ENCODE data around the gene KIF22. TPM values are rescaled to one million over a fixed set of nuclear protein-coding genes. Genes with fewer than 3 reads are reported as not detected.

The KIF22 gene
- total and polyA plus RNA-seq, 9 of the 15 experiments (the other 6 are each of a cell fraction or from before 2014, with no cell fraction given), result 8.7 to 232 (median 131) TPM

DNA sequence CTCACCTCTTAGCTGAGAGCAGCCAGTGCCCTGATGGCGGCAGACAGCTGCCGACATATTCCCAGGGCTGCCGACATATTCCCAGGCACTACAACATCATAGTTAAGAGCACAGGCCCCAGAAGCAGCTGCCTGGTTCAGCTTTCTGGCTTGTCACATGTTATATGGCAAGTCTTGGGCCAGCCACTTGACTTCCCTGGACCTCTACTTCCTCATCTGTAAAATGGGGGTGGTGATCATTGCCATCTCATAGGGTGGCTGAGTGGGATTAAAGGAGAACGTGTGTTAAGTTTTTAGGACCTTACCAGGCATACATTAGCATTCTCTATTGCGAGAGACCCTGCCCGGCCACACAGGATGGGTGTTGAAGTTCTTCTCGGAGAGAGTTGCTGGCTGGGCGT, 53.4 kb downstream of the KIF22 start (continued):
- TF ChIP-seq KDM1A (IDR thresholded peaks at IDR 0.05), result peak in 1 of 2 experiments; percentile 13; a peak in 1 of 4 replicates

DNA sequence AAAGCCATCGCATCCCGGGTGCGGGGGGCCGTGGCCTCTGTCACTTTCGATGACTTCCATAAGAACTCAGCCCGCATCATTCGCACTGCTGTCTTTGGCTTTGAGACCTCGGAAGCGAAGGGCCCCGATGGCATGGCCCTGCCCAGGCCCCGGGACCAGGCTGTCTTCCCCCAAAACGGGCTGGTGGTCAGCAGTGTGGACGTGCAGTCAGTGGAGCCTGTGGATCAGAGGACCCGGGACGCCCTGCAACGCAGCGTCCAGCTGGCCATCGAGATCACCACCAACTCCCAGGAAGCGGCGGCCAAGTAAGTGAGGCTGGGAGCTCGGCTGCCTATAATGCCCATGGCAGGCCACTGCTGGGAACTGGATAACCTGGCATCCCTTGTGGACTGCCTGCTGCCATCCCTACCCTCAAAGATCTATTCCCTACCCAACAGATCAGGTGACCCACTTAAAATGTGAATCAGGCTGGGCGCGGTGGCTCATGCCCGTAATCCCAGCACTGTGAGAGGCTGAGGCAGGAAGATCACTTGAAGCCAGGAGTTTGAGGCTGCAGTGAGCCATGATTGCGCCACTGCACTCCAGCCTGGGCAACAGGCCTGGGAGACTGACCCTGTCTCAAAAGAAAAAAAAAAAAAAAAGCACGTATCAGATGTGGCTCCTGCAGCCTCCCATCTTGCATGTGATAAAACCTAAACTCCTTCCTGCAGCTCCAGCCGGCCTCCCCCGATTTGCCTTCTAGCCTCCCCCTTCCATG, 54.2 kb downstream of the KIF22 start:
- ChIA-PET CTCF (ENCODE audit: low intra/inter-chr PET ratio) (no interaction called here), POLR2A (interaction anchor here (0.6 to 2.2 kb wide), 5 partner anchors 10 to 28 kb away, joined by 3 to 8 read pairs (median 4); no protein-coding TSS in a partner anchor)
- H3K27ac ChIP-seq (ENCODE audit: extremely low read depth, low read depth, low read length), result no peak overlapping the region
- ATAC-seq, result no peak
- in situ Hi-C loops (cut with MboI) (no loop called here), intact Hi-C loops (cut with micrococcal nuclease) (no loop called here)
- no peak for DNase-seq (ENCODE audit: extremely low read depth in 1 of 4, low spot score in 3 of 4)
- H3K36me3 ChIP-seq (ENCODE audit: control insufficient read depth, insufficient read depth, low read length), result no peaks in the 10 kb centered on the region
- H3K27me3 ChIP-seq (ENCODE audit: control insufficient read depth in 2 of 2, insufficient read depth in 2 of 2, low read length in 2 of 2), result 0 out of 5 replicates have a peak, but pooled peaks cover 0 to 4% of the 10 kb centered on the region in 2 experiments
- H4K20me1 ChIP-seq (replicated peaks; ENCODE audit: control insufficient read depth, insufficient read depth, low read length), result no peaks in the 10 kb centered on the region
- H3K9ac ChIP-seq (ENCODE audit: insufficient read depth in 1 of 2, low read depth in 2 of 2, low read length in 2 of 2), result peak overlapping the region in 1 of 2 experiments; percentile 78; a peak in 2 of 4 replicates
- no peak overlapping the region for H2AFZ ChIP-seq (ENCODE audit: low read depth, low read length)
- no peak overlapping the region for H3K4me3 ChIP-seq
- WGBS (ENCODE audit: insufficient coverage, low coverage, missing lambda C conversion rate), result 54% methylated on average over 27 of the region's 28 CpGs
- H3K79me2 ChIP-seq (ENCODE audit: control insufficient read depth, insufficient read depth, low read length), result no peaks in the 10 kb centered on the region
- no peak overlapping the region for H3K4me2 ChIP-seq (ENCODE audit: insufficient read depth, low read length)
- no peaks in the 10 kb centered on the region for H3K9me1 ChIP-seq (ENCODE audit: control insufficient read depth, insufficient read depth, low read length)
- peaks cover 0 to 40% of the 10 kb centered on the region in 2 experiments; a peak in 2 of 5 replicates for H3K4me1 ChIP-seq (replicated peaks in 1 of 2; ENCODE audit: control insufficient read depth in 2 of 2, insufficient read depth in 2 of 2, low read length in 2 of 2)
- no TSS peak for BruUV-seq (replicated peaks)
- H3K9me3 ChIP-seq (replicated peaks; ENCODE audit: control insufficient read depth, insufficient read depth, low read depth, low read length), result no peaks in the 10 kb centered on the region
- FAIRE-seq, result no peak
- TF ChIP-seq, protein P1, sequence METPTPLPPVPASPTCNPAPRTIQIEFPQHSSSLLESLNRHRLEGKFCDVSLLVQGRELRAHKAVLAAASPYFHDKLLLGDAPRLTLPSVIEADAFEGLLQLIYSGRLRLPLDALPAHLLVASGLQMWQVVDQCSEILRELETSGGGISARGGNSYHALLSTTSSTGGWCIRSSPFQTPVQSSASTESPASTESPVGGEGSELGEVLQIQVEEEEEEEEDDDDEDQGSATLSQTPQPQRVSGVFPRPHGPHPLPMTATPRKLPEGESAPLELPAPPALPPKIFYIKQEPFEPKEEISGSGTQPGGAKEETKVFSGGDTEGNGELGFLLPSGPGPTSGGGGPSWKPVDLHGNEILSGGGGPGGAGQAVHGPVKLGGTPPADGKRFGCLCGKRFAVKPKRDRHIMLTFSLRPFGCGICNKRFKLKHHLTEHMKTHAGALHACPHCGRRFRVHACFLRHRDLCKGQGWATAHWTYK (CRISPR knock-in tag; IDR thresholded peaks at IDR 0.05), result no peak
- no peak for TF ChIP-seq PURB (CRISPR knock-in tag; IDR thresholded peaks at IDR 0.05; ENCODE audit: low read depth)
- no peak for TF ChIP-seq NFATC3 (IDR thresholded peaks at IDR 0.05)
- TF ChIP-seq, protein P2, sequence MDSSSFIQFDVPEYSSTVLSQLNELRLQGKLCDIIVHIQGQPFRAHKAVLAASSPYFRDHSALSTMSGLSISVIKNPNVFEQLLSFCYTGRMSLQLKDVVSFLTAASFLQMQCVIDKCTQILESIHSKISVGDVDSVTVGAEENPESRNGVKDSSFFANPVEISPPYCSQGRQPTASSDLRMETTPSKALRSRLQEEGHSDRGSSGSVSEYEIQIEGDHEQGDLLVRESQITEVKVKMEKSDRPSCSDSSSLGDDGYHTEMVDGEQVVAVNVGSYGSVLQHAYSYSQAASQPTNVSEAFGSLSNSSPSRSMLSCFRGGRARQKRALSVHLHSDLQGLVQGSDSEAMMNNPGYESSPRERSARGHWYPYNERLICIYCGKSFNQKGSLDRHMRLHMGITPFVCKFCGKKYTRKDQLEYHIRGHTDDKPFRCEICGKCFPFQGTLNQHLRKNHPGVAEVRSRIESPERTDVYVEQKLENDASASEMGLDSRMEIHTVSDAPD (CRISPR knock-in tag; IDR thresholded peaks at IDR 0.05), result no peak
- TF ChIP-seq POLR2G (IDR thresholded peaks at IDR 0.05; ENCODE audit: low read depth, low read length), result no peak
- TF ChIP-seq, protein P3, sequence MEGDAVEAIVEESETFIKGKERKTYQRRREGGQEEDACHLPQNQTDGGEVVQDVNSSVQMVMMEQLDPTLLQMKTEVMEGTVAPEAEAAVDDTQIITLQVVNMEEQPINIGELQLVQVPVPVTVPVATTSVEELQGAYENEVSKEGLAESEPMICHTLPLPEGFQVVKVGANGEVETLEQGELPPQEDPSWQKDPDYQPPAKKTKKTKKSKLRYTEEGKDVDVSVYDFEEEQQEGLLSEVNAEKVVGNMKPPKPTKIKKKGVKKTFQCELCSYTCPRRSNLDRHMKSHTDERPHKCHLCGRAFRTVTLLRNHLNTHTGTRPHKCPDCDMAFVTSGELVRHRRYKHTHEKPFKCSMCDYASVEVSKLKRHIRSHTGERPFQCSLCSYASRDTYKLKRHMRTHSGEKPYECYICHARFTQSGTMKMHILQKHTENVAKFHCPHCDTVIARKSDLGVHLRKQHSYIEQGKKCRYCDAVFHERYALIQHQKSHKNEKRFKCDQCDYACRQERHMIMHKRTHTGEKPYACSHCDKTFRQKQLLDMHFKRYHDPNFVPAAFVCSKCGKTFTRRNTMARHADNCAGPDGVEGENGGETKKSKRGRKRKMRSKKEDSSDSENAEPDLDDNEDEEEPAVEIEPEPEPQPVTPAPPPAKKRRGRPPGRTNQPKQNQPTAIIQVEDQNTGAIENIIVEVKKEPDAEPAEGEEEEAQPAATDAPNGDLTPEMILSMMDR (IDR thresholded peaks at IDR 0.05 in 2 of 3, conservative IDR thresholded peaks at IDR 0.05 in 1 of 3; ENCODE audit: insufficient read depth in 2 of 3, low read depth in 1 of 3, low read length in 3 of 3), result no peak
- TF ChIP-seq PPARD (CRISPR knock-in tag; IDR thresholded peaks at IDR 0.05), result no peak
- no peak for TF ChIP-seq FOS (IDR thresholded peaks at IDR 0.05; ENCODE audit: extremely low read depth, insufficient read length)
- no peak for TF ChIP-seq RBM14 (IDR thresholded peaks at IDR 0.05; ENCODE audit: borderline replicate concordance, insufficient read depth, low read depth, low read length)
- TF ChIP-seq ZNF184 (CRISPR knock-in tag; IDR thresholded peaks at IDR 0.05), result no peak
- TF ChIP-seq, protein P4, sequence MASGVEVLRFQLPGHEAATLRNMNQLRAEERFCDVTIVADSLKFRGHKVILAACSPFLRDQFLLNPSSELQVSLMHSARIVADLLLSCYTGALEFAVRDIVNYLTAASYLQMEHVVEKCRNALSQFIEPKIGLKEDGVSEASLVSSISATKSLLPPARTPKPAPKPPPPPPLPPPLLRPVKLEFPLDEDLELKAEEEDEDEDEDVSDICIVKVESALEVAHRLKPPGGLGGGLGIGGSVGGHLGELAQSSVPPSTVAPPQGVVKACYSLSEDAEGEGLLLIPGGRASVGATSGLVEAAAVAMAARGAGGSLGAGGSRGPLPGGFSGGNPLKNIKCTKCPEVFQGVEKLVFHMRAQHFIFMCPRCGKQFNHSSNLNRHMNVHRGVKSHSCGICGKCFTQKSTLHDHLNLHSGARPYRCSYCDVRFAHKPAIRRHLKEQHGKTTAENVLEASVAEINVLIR (CRISPR knock-in tag; IDR thresholded peaks at IDR 0.05), result no peak
- no peak for TF ChIP-seq CEBPG (CRISPR knock-in tag; IDR thresholded peaks at IDR 0.05)
- peak in 1 of 2 experiments; percentile 57; a peak in 1 of 4 replicates for TF ChIP-seq CEBPG (tag; conservative IDR thresholded peaks at IDR 0.05 in 1 of 2, IDR thresholded peaks at IDR 0.05 in 1 of 2)

All from K562 (cell line).